Caco-2 (cell line): Measurements from ENCODE around the gene SELENOH. TPM values are rescaled to one million over a fixed set of nuclear protein-coding genes. Genes with fewer than 3 reads are reported as not detected.

Experiments
- BruUV-seq: library from RNA; stranded (reverse); fragments of 400-500 nt; replicated peaks from 2 replicates; lab custom pipeline; 2021; lab: Mats Ljungman, UMichigan
- CTCF ChIA-PET: fragments of 300-600 bp; sonication (Branson Sonifier 250); formaldehyde crosslinking; loops from one replicate; lab custom pipeline; 2022; ENCODE audit warnings: antibody characterized with exemption; lab: Charles Lee
- POLR2A ChIA-PET: fragments of 300-600 bp; sonication (Branson Sonifier 250); formaldehyde crosslinking; loops from one replicate; lab custom pipeline; 2022; ENCODE audit warnings: antibody characterized with exemption; lab: Charles Lee
- DNase-seq, 2 experiments: peaks; one replicate each; pipeline versions ENCODE4 v3.0.0 to v3.0.0-alpha.2; 2020 to 2022
- H3K27me3 ChIP-seq: replicated peaks from 2 replicates; pipeline ENCODE4 v1.6.0; 2011; ENCODE audit warnings: low read length; ENCODE audit not compliant: control insufficient read depth, insufficient read depth
- H3K36me3 ChIP-seq: 2 replicates; pipeline ENCODE4 v1.5.1; 2011; ENCODE audit warnings: low read length; ENCODE audit not compliant: control insufficient read depth, insufficient read depth
- H3K4me1 ChIP-seq: fragments of 250-450 bp; sonication (Bioruptor Pico); 2 replicates; pipeline ENCODE4 v1.5.1; 2020; ENCODE audit warnings: mild to moderate bottlenecking
- H3K4me3 ChIP-seq: 2 replicates; pipeline ENCODE4 v1.5.1; 2011; ENCODE audit warnings: low read depth, mild to moderate bottlenecking, control low read depth, low read length
- H3K9me3 ChIP-seq: fragments of 250-450 bp; sonication (Bioruptor Pico); 2 replicates; pipeline ENCODE4 v1.5.1; 2020; ENCODE audit warnings: mild to moderate bottlenecking, moderate library complexity
- H3K27ac Mint-ChIP-seq: one replicate; pipeline ENCODE4 v1.8.0; 2022; ENCODE audit warnings: mixed read lengths; ENCODE audit not compliant: unreplicated experiment
- H3K27me3 Mint-ChIP-seq: one replicate; pipeline ENCODE4 v1.8.0; 2022; ENCODE audit warnings: mixed read lengths; ENCODE audit not compliant: insufficient read depth, unreplicated experiment
- H3K36me3 Mint-ChIP-seq: one replicate; pipeline ENCODE4 v1.8.0; 2022; ENCODE audit warnings: mild to moderate bottlenecking, mixed read lengths; ENCODE audit not compliant: insufficient read depth, unreplicated experiment
- H3K4me1 Mint-ChIP-seq: one replicate; pipeline ENCODE4 v1.8.0; 2022; ENCODE audit warnings: low read depth, mixed read lengths; ENCODE audit not compliant: unreplicated experiment
- H3K4me3 Mint-ChIP-seq: one replicate; pipeline ENCODE4 v1.8.0; 2022; ENCODE audit warnings: mild to moderate bottlenecking, moderate library complexity, mixed read lengths; ENCODE audit not compliant: unreplicated experiment
- H3K9me3 Mint-ChIP-seq: one replicate; pipeline ENCODE4 v1.8.0; 2022; ENCODE audit warnings: mixed read lengths; ENCODE audit not compliant: unreplicated experiment
- CTCF ChIP-seq, 2 experiments: fragments of 200-600 bp in 1 of 2; IDR thresholded peaks; 1 replicate in 1 of 2; 2 replicates in 1 of 2; pipeline versions ENCODE4 v1.5.1 to v1.8.0; 2011 to 2022; ENCODE audit warnings: antibody characterized with exemption in 1 of 2, control low read depth in 1 of 2, inconsistent platforms in 1 of 2, low read depth in 1 of 2, low read length in 1 of 2, mild to moderate bottlenecking in 1 of 2, moderate library complexity in 1 of 2; ENCODE audit not compliant: insufficient read depth in 1 of 2, severe bottlenecking in 1 of 2, unreplicated experiment in 1 of 2
- intact Hi-C: fragments of 100-400 bp; cut with micrococcal nuclease; formaldehyde crosslinking; loops from one replicate; pipeline ENCODE4 v1.10.0; 2022; ENCODE audit not compliant: unreplicated experiment
- total RNA-seq: library from RNA; stranded (reverse); gene quantifications from 2 replicates; pipeline ENCODE4 v1.2.3, GENCODE V29; 2022

Gene SELENOH
- total RNA-seq, 1 experiment from 2014 or later: 174 TPM

- no TSS peak for BruUV-seq
- intact Hi-C loops: loop anchor here (1.0 kb wide), 2 partner anchors 19 to 69 kb away; partner anchors contain the start of genes MED19 and TMX2
- TF ChIP-seq CTCF (IDR thresholded peaks at IDR 0.05; ENCODE audit: insufficient read depth in 1 of 2, low read depth in 1 of 2, low read length in 1 of 2, severe bottlenecking in 1 of 2, unreplicated experiment in 1 of 2): no peak
- Mint-ChIP-seq H3K4me1 (peaks cover 67% of the 10 kb centered on the region), H3K4me3 (peak overlapping the region; percentile 65), H3K36me3 (peaks cover 56% of the 10 kb centered on the region), H3K27me3 (no peaks in the 10 kb centered on the region), H3K9me3 (no peaks in the 10 kb centered on the region), H3K27ac (peak overlapping the region; percentile 94)
- Histone ChIP-seq H3K9me3 (no peaks in the 10 kb centered on the region), H3K27me3 (no peaks in the 10 kb centered on the region), H3K36me3 (no peaks in the 10 kb centered on the region), H3K4me3 (no peak overlapping the region), H3K4me1 (peaks cover 91% of the 10 kb centered on the region)
- peak; percentile 95 to 99 for DNase-seq
- ChIA-PET CTCF (interaction anchor here (0.6 to 1.6 kb wide), 4 partner anchors 9 to 30 kb away, joined by 4 to 21 read pairs (median 6); partner anchors contain the start of genes BTBD18 and CTNND1), POLR2A (interaction anchor here (0.7 to 2.7 kb wide), 5 partner anchors 18 to 70 kb away, joined by 4 to 22 read pairs (median 14); partner anchors contain the start of genes CTNND1 and SELENOH)
Observed at GRCh38 chr11:57781529-57781943, 40.2 kb downstream of the SELENOH start.

GRCh38 chr11:57785072-57785471, 43.8 kb downstream of the SELENOH start:
- no peak for TF ChIP-seq CTCF (IDR thresholded peaks at IDR 0.05; ENCODE audit: insufficient read depth in 1 of 2, low read depth in 1 of 2, low read length in 1 of 2, severe bottlenecking in 1 of 2, unreplicated experiment in 1 of 2)
- Mint-ChIP-seq H3K4me1 (peaks cover 59% of the 10 kb centered on the region), H3K27me3 (no peaks in the 10 kb centered on the region), H3K27ac (no peak overlapping the region), H3K4me3 (no peak overlapping the region), H3K36me3 (peaks cover 62% of the 10 kb centered on the region), H3K9me3 (no peaks in the 10 kb centered on the region)
- H3K4me1 ChIP-seq: peaks cover 94% of the 10 kb centered on the region
- no peaks in the 10 kb centered on the region for H3K9me3 ChIP-seq
- DNase-seq: no peak
- no TSS peak for BruUV-seq
- no peaks in the 10 kb centered on the region for H3K36me3 ChIP-seq
- no peaks in the 10 kb centered on the region for H3K27me3 ChIP-seq
- H3K4me3 ChIP-seq: no peak overlapping the region
- ChIA-PET CTCF (no interaction called here), POLR2A (interaction anchor here (0.6 to 1.0 kb wide), 2 partner anchors 9 to 24 kb away, joined by 3 read pairs; partner anchors contain the start of gene CTNND1)
- intact Hi-C loops: no loop called here

GRCh38 chr11:57786436-57786835, 45.1 kb downstream of the SELENOH start:
- ChIA-PET POLR2A (interaction anchor here (0.7 kb wide), 1 partner anchor 8 kb away, joined by 5 read pairs; no protein-coding TSS in a partner anchor), CTCF (no interaction called here)
- TF ChIP-seq CTCF (IDR thresholded peaks at IDR 0.05; ENCODE audit: insufficient read depth in 1 of 2, low read depth in 1 of 2, low read length in 1 of 2, severe bottlenecking in 1 of 2, unreplicated experiment in 1 of 2): no peak
- Histone ChIP-seq H3K4me1 (peaks cover 91% of the 10 kb centered on the region), H3K4me3 (no peak overlapping the region), H3K27me3 (no peaks in the 10 kb centered on the region), H3K36me3 (peaks cover under 1% of the 10 kb centered on the region; the same call in 1 of the 2 replicates), H3K9me3 (no peaks in the 10 kb centered on the region)
- BruUV-seq: no TSS peak
- Mint-ChIP-seq H3K4me3 (no peak overlapping the region), H3K27me3 (no peaks in the 10 kb centered on the region), H3K27ac (peak overlapping the region; percentile 86), H3K4me1 (peaks cover 47% of the 10 kb centered on the region), H3K9me3 (no peaks in the 10 kb centered on the region), H3K36me3 (peaks cover 67% of the 10 kb centered on the region)
- DNase-seq: no peak
- intact Hi-C loops: no loop called here
